ENCODE data around the gene ADAM19.

- no peak for TF ChIP-seq POLR2A (IDR thresholded peaks at IDR 0.05; ENCODE audit: low read depth, low read length)
- TF ChIP-seq TAF1 (IDR thresholded peaks at IDR 0.05; ENCODE audit: low read depth, low read length), result no peak
Measured at GRCh38 chr5:157475432-157475831, 100.1 kb downstream of the ADAM19 start.

All from GM12891 (cell line).